ENCODE measurements around the gene TMEM39A.

TMEM39A gene

GRCh38 chr3:119396870-119397269 lies 66.5 kb downstream of the TMEM39A start:
- no peak for DNase-seq

GRCh38 chr3:119395923-119396358 lies 67.5 kb downstream of the TMEM39A start:
- no peak for DNase-seq

DNA sequence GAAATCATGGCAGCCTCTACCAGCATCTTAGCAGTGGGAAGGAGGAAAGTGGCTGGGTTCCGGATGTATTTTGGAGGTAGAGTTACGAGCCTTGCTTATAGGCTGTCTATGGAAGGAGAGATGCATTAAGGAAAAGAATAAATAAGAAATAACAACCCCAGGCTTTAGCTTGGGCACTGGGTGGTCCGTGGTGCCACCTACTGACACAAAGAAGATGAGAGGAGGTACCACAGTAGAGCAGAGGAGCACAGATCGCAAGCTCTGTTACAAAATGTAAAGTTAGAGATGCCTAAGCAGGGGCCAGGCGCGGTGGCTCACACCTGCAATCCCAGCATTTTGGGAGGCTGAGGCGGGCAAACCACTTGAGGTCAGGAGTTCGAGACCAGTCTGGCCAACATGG lies 74.8 kb downstream of the TMEM39A start:
- no peak for DNase-seq

- no peak for DNase-seq
These were observed 81.3 kb downstream of the TMEM39A start for GRCh38 chr3:119382134-119382533.

DNA sequence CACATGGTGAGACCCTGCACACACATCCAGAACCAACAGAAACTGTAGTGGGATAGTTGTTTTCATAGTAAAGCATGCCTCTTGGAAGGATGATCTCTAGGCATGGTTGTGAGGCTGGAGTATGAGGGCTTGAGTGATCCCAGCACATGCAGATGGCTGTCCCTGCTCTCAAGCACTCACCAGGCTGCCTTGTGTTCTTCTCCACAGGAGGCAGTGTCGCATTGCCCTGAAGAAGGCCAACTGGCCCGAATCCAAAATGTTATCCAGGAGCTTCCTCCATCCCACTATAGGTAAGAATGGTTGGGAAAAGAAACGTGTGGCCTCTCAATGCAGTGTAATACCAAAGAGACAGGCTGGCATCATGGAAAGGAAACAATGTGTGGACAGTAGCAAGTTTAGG lies 82.7 kb downstream of the TMEM39A start:
- DNase-seq = no peak
